Neural cell (in vitro differentiated cells): Measurements from ENCODE around the gene SKIDA1. TPM values are rescaled to one million over a fixed set of nuclear protein-coding genes. Genes with fewer than 3 reads are reported as not detected.

Experiments
- H2AFZ ChIP-seq: fragments of 200-600, 300-800 bp; sonication (generic), shearing (Covaris generic); 2 replicates; pipeline ENCODE4 v1.6.0; 2014; ENCODE audit warnings: low read depth, mild to moderate bottlenecking, antibody characterized with exemption, low read length, moderate library complexity
- H3F3A ChIP-seq: fragments of 200-600 bp; shearing (Covaris generic); 2 replicates; pipeline ENCODE4 v1.6.1; 2016; ENCODE audit warnings: mild to moderate bottlenecking, moderate library complexity, mixed read lengths, antibody characterized with exemption, low read length; ENCODE audit not compliant: insufficient read depth, poor library complexity, severe bottlenecking
- H3K27ac ChIP-seq: fragments of 200-600, 300-800 bp; sonication (generic), shearing (Covaris generic); 2 replicates; pipeline ENCODE4 v1.5.1; 2014; ENCODE audit warnings: mild to moderate bottlenecking, low read length, moderate library complexity
- H3K27me3 ChIP-seq: fragments of 300-800, 200-600 bp; sonication (generic), shearing (Covaris generic); 2 replicates; pipeline ENCODE4 v1.6.0; 2014; ENCODE audit warnings: mild to moderate bottlenecking, low read depth, low read length, moderate library complexity; ENCODE audit not compliant: insufficient read depth
- H3K36me3 ChIP-seq: fragments of 300-800, 200-600 bp; sonication (generic), shearing (Covaris generic); 2 replicates; pipeline ENCODE4 v1.5.1; 2014; ENCODE audit warnings: mild to moderate bottlenecking, antibody characterized with exemption, low read length, moderate library complexity; ENCODE audit not compliant: insufficient read depth
- H3K4me2 ChIP-seq: fragments of 300-800, 200-600 bp; sonication (generic), shearing (Covaris generic); 2 replicates; pipeline ENCODE4 v1.6.0; 2014; ENCODE audit warnings: mild to moderate bottlenecking, low read length
- H3K4me3 ChIP-seq: fragments of 300-800, 200-600 bp; sonication (generic), shearing (Covaris generic); 2 replicates; pipeline ENCODE4 v1.5.1; 2014; ENCODE audit warnings: mild to moderate bottlenecking, low read length, moderate library complexity
- H3K79me2 ChIP-seq: fragments of 200-600 bp; shearing (Covaris generic); replicated peaks from 2 replicates; pipeline ENCODE4 v1.6.0; 2014; ENCODE audit warnings: mild to moderate bottlenecking, low read length, moderate library complexity; ENCODE audit not compliant: insufficient read depth
- H3K9ac ChIP-seq: fragments of 300-800, 200-600 bp; sonication (generic), shearing (Covaris generic); 2 replicates; pipeline ENCODE4 v1.6.1; 2016; ENCODE audit warnings: mild to moderate bottlenecking, low read length, mixed read lengths
- H3K9me2 ChIP-seq: fragments of 200-600 bp; shearing (Covaris generic); 2 replicates; pipeline ENCODE4 v1.6.1; 2016; ENCODE audit warnings: mild to moderate bottlenecking, low read length, mixed read lengths; ENCODE audit not compliant: insufficient read depth
- H3K9me3 ChIP-seq: fragments of 200-600, 300-800 bp; sonication (generic), shearing (Covaris generic); 2 replicates; pipeline ENCODE4 v1.6.1; 2016; ENCODE audit warnings: mild to moderate bottlenecking, mixed run types, low read length, moderate library complexity, mixed read lengths
- H4K20me1 ChIP-seq: fragments of 200-600 bp; shearing (Covaris generic); 2 replicates; pipeline ENCODE4 v1.6.1; 2016; ENCODE audit warnings: mild to moderate bottlenecking, mixed run types; ENCODE audit not compliant: insufficient read depth
- CTCF ChIP-seq: fragments of 450-650 bp; IDR thresholded peaks from 2 replicates; pipeline ENCODE4 v1.5.1; 2014; ENCODE audit warnings: antibody characterized with exemption, mild to moderate bottlenecking, moderate library complexity; ENCODE audit not compliant: poor library complexity, severe bottlenecking
- EP300 ChIP-seq: fragments of 450-650 bp; conservative IDR thresholded peaks from 2 replicates; pipeline ENCODE4 v1.6.1; 2014; ENCODE audit warnings: antibody characterized with exemption, mild to moderate bottlenecking, moderate library complexity; ENCODE audit not compliant: poor library complexity, severe bottlenecking
- EZH2 ChIP-seq: fragments of 200-600, 300-800 bp; shearing (Covaris generic), sonication (generic); IDR thresholded peaks from 2 replicates; pipeline ENCODE4 v1.6.1; 2014; ENCODE audit warnings: antibody characterized with exemption, low read length, borderline replicate concordance, mild to moderate bottlenecking; ENCODE audit not compliant: insufficient read depth, poor library complexity, severe bottlenecking
- MXI1 ChIP-seq: fragments of 450-650 bp; conservative IDR thresholded peaks from 2 replicates; pipeline ENCODE4 v1.6.1; 2014; ENCODE audit warnings: antibody characterized with exemption, mild to moderate bottlenecking; ENCODE audit not compliant: poor library complexity, severe bottlenecking
- POLR2AphosphoS5 ChIP-seq: IDR thresholded peaks from 2 replicates; pipeline ENCODE4 v1.6.1; 2012
- RAD21 ChIP-seq: fragments of 450-650 bp; conservative IDR thresholded peaks from 2 replicates; pipeline ENCODE4 v1.6.1; 2014; ENCODE audit warnings: antibody characterized with exemption, mild to moderate bottlenecking, moderate library complexity
- REST ChIP-seq: IDR thresholded peaks from 2 replicates; pipeline ENCODE4 v1.6.1; 2012; ENCODE audit warnings: borderline replicate concordance
- SMC3 ChIP-seq: fragments of 450-650 bp; conservative IDR thresholded peaks from 2 replicates; pipeline ENCODE4 v1.6.1; 2014; ENCODE audit warnings: antibody characterized with exemption, mild to moderate bottlenecking, moderate library complexity; ENCODE audit not compliant: poor library complexity
- TAF1 ChIP-seq: IDR thresholded peaks from 2 replicates; pipeline ENCODE4 v1.6.1; 2012; ENCODE audit warnings: low read depth
- polyA plus RNA-seq: library from polyadenylated mRNA; depleted of rRNA; stranded (reverse); fragments of >200 nt; gene quantifications from 2 replicates; pipeline ENCODE4 v1.2.3, GENCODE V29; 2014

Gene SKIDA1
- polyA plus RNA-seq, 1 donor from 2014 or later = 3.7 TPM

- Histone ChIP-seq H3K9me2 (no peaks in the 10 kb centered on the region), H3K27ac (peak overlapping the region; percentile 67), H3K9ac (peak overlapping the region; percentile 71), H2AFZ (no peak overlapping the region), H3K9me3 (no peaks in the 10 kb centered on the region), H4K20me1 (no peaks in the 10 kb centered on the region), H3K36me3 (no peaks in the 10 kb centered on the region), H3F3A (peaks cover 3% of the 10 kb centered on the region), H3K79me2 (peaks cover 78% of the 10 kb centered on the region), H3K4me3 (peak overlapping the region; percentile 65), H3K27me3 (peaks cover 21% of the 10 kb centered on the region), H3K4me2 (peak overlapping the region; percentile 96)
- TF ChIP-seq REST (no peak), TAF1 (no peak), POLR2AphosphoS5 (peak; percentile 9)
Measured at GRCh38 chr10:21526860-21527597, 1.5 kb upstream of the SKIDA1 start.

GRCh38 chr10:21526188-21526859 lies 842 bp upstream of the SKIDA1 start:
- no peaks in the 10 kb centered on the region for H3K36me3 ChIP-seq
- H3F3A ChIP-seq = peaks cover 3% of the 10 kb centered on the region
- no peak overlapping the region for H2AFZ ChIP-seq
- H3K9ac ChIP-seq = peak overlapping the region; percentile 71
- TF ChIP-seq POLR2AphosphoS5 (peak; percentile 29), TAF1 (no peak)
- peaks cover 25% of the 10 kb centered on the region for H3K27me3 ChIP-seq
- peak overlapping the region; percentile 67 for H3K27ac ChIP-seq
- peak overlapping the region; percentile 96 for H3K4me2 ChIP-seq
- H4K20me1 ChIP-seq = no peaks in the 10 kb centered on the region
- H3K9me3 ChIP-seq = no peaks in the 10 kb centered on the region
- H3K9me2 ChIP-seq = no peaks in the 10 kb centered on the region
- peak overlapping the region; percentile 65 for H3K4me3 ChIP-seq
- peaks cover 78% of the 10 kb centered on the region for H3K79me2 ChIP-seq

- Histone ChIP-seq H3K27me3 (peaks cover 14% of the 10 kb centered on the region), H3K9me2 (no peaks in the 10 kb centered on the region), H3K36me3 (no peaks in the 10 kb centered on the region), H3K79me2 (peaks cover 76% of the 10 kb centered on the region), H4K20me1 (no peaks in the 10 kb centered on the region), H2AFZ (peak overlapping the region; percentile 22), H3K4me2 (peak overlapping the region; percentile 67), H3K27ac (peak overlapping the region; percentile 67), H3K4me3 (peak overlapping the region; percentile 65), H3F3A (peaks cover 3% of the 10 kb centered on the region), H3K9me3 (no peaks in the 10 kb centered on the region), H3K9ac (peak overlapping the region; percentile 71)
- no peak for TF ChIP-seq REST
- no peak for TF ChIP-seq EZH2
- TF ChIP-seq SMC3 = no peak
- no peak for TF ChIP-seq TAF1
- TF ChIP-seq EP300 = no peak
- no peak for TF ChIP-seq POLR2AphosphoS5
- no peak for TF ChIP-seq CTCF
- TF ChIP-seq RAD21 = no peak
- TF ChIP-seq MXI1 = no peak
Measured at GRCh38 chr10:21524526-21525366, 736 bp downstream of the SKIDA1 start.
